Activated CD4-positive, alpha-beta T cell treated with anti-CD3 and anti-CD28 coated beads, Interleukin-10, Interleukin-2, amounts not matched to agents 100 ng/mL and 50 ng/mL, durations not matched to agents 16 hours and 8 hours (primary cell): ENCODE measurements around the gene BRSK1.

Source experiments
- DNase-seq: peaks from one replicate; pipeline ENCODE4 v3.0.0-alpha.2; 2020

BRSK1 gene

GRCh38 chr19:55339105-55339888, 55.5 kb downstream of the BRSK1 start, which contains the start of gene KMT5C:
TSS of gene KMT5C (plus strand) at chr19:55339876. CDS start at chr19:55341937, 2,061 bp downstream.
- peak; percentile 100 for DNase-seq

GRCh38 chr19:55339889-55340783, 56.3 kb downstream of the BRSK1 start:
- DNase-seq, result no peak

GRCh38 chr19:55340784-55341147, 57.0 kb downstream of the BRSK1 start:
- peak; percentile 26 for DNase-seq

GRCh38 chr19:55341171-55341588, 57.4 kb downstream of the BRSK1 start:
- peak; percentile 70 for DNase-seq

GRCh38 chr19:55341595-55342531, 58.1 kb downstream of the BRSK1 start:
- DNase-seq, result no peak

GRCh38 chr19:55344444-55344843, 60.6 kb downstream of the BRSK1 start:
- no peak for DNase-seq

- no peak for DNase-seq
Observed at GRCh38 chr19:55345101-55345817, 61.5 kb downstream of the BRSK1 start.

- no peak for DNase-seq
Observed at GRCh38 chr19:55345818-55346724, 62.3 kb downstream of the BRSK1 start.

- DNase-seq, result no peak
Observed at GRCh38 chr19:55346725-55347441, 63.1 kb downstream of the BRSK1 start.

GRCh38 chr19:55347442-55348009, 63.7 kb downstream of the BRSK1 start:
- DNase-seq, result no peak

GRCh38 chr19:55348317-55349034, 64.7 kb downstream of the BRSK1 start:
- no peak for DNase-seq

- DNase-seq, result no peak
Observed at GRCh38 chr19:55350620-55351315, 67.0 kb downstream of the BRSK1 start.

GRCh38 chr19:55352040-55352439, 68.2 kb downstream of the BRSK1 start:
- no peak for DNase-seq

- DNase-seq, result no peak
Observed at GRCh38 chr19:55352549-55353145, 68.8 kb downstream of the BRSK1 start.

- no peak for DNase-seq
Observed at GRCh38 chr19:55353356-55353802, 69.6 kb downstream of the BRSK1 start.

- DNase-seq, result peak; percentile 32
Observed at GRCh38 chr19:55353803-55354697, 70.3 kb downstream of the BRSK1 start.

GRCh38 chr19:55354698-55355212, 71.0 kb downstream of the BRSK1 start, which contains the start of gene COX6B2:
TSS of gene COX6B2 (minus strand) at chr19:55354719. CDS start at chr19:55354521, 198 bp downstream.
- DNase-seq, result no peak
